IMR-90 (cell line): ENCODE results near the gene FADS6. TPM values are rescaled to one million over a fixed set of nuclear protein-coding genes. Genes with fewer than 3 reads are reported as not detected.

Source experiments
- ATAC-seq: fragments of 200-7000 bp; cut with Tn5 transposase; 2 replicates; pipeline ENCODE4 v1.9.1; 2020; ENCODE audit warnings: low read depth, mild to moderate bottlenecking, moderate library complexity
- BruUV-seq: library from RNA; stranded (reverse); fragments of 400-500 nt; replicated peaks from 2 replicates; lab custom pipeline; 2021; lab: Mats Ljungman, UMichigan
- CTCF ChIA-PET: fragments of 300-600 bp; formaldehyde crosslinking; extraction: SDS; loops from one replicate; lab custom pipeline; 2021; ENCODE audit warnings: antibody characterized with exemption; lab: Yijun Ruan, JAX
- POLR2A ChIA-PET: fragments of 300-600 bp; sonication (Branson Sonifier 250); formaldehyde crosslinking; loops from one replicate; lab custom pipeline; 2022; ENCODE audit warnings: antibody characterized with exemption; ENCODE audit not compliant: unreplicated experiment; lab: Charles Lee
- DNase-seq: peaks from one replicate; pipeline ENCODE4 v3.0.0; 2013
- H2AFZ ChIP-seq: replicated peaks from 2 replicates; pipeline ENCODE3; 2013; ENCODE audit warnings: low read length, mild to moderate bottlenecking; ENCODE audit not compliant: poor library complexity
- H2AK5ac ChIP-seq: 2 replicates; pipeline ENCODE4 v1.6.1; 2013; ENCODE audit warnings: low read depth, low read length, inconsistent platforms
- H2AK9ac ChIP-seq: replicated peaks from 2 replicates; pipeline ENCODE3; 2013; ENCODE audit warnings: mild to moderate bottlenecking, low read depth, low read length, moderate library complexity; ENCODE audit not compliant: poor library complexity
- H2BK120ac ChIP-seq: 2 replicates; pipeline ENCODE4 v1.6.1; 2013; ENCODE audit warnings: low read depth, low read length, inconsistent platforms
- H2BK15ac ChIP-seq: 3 replicates; pipeline ENCODE4 v1.6.1; 2013; ENCODE audit warnings: low read depth, low read length, inconsistent platforms
- H2BK20ac ChIP-seq: 2 replicates; pipeline ENCODE4 v1.6.1; 2013; ENCODE audit warnings: low read depth, mild to moderate bottlenecking, inconsistent platforms, low read length, moderate library complexity
- H2BK5ac ChIP-seq: 2 replicates; pipeline ENCODE4 v1.6.1; 2013; ENCODE audit warnings: mild to moderate bottlenecking, low read depth, low read length, inconsistent platforms; ENCODE audit not compliant: poor library complexity, severe bottlenecking
- H3K14ac ChIP-seq: replicated peaks from 2 replicates; pipeline ENCODE4 v1.6.1; 2013; ENCODE audit warnings: low read depth, low read length, inconsistent platforms
- H3K18ac ChIP-seq: 2 replicates; pipeline ENCODE4 v1.6.1; 2013; ENCODE audit warnings: low read depth, low read length, control low read depth
- H3K23ac ChIP-seq: 2 replicates; pipeline ENCODE4 v1.6.1; 2013; ENCODE audit warnings: low read depth, low read length, inconsistent platforms
- H3K27ac ChIP-seq: 2 replicates; pipeline ENCODE4 v1.5.1; 2013; ENCODE audit warnings: mild to moderate bottlenecking, control low read depth, low read length; ENCODE audit not compliant: insufficient read depth
- H3K27me3 ChIP-seq: 2 replicates; pipeline ENCODE4 v1.6.1; 2013; ENCODE audit warnings: low read length; ENCODE audit not compliant: control insufficient read depth, insufficient read depth
- H3K36me3 ChIP-seq: 2 replicates; pipeline ENCODE4 v1.6.1; 2013; ENCODE audit warnings: low read length, mixed read lengths; ENCODE audit not compliant: control insufficient read depth, insufficient read depth
- H3K4ac ChIP-seq: 2 replicates; pipeline ENCODE4 v1.6.1; 2013; ENCODE audit warnings: low read depth, low read length, inconsistent platforms
- H3K4me1 ChIP-seq: 2 replicates; pipeline ENCODE4 v1.6.1; 2013; ENCODE audit warnings: low read length, mixed read lengths; ENCODE audit not compliant: control insufficient read depth, insufficient read depth
- H3K4me2 ChIP-seq: 2 replicates; pipeline ENCODE4 v1.6.1; 2013; ENCODE audit warnings: low read depth, mild to moderate bottlenecking, control low read depth, low read length, moderate library complexity
- H3K4me3 ChIP-seq: 2 replicates; pipeline ENCODE4 v1.5.1; 2013; ENCODE audit warnings: low read depth, mild to moderate bottlenecking, control low read depth, low read length, moderate library complexity; ENCODE audit not compliant: insufficient read depth
- H3K56ac ChIP-seq: 2 replicates; pipeline ENCODE4 v1.6.1; 2013; ENCODE audit warnings: low read length, inconsistent platforms; ENCODE audit not compliant: insufficient read depth; ENCODE audit errors: extremely low read depth
- H3K79me1 ChIP-seq, 2 experiments: 2 replicates each; pipeline ENCODE4 v1.6.1; 2013; ENCODE audit warnings: low read length in 2 of 2, inconsistent platforms in 1 of 2, low read depth in 1 of 2
- H3K9ac ChIP-seq: 2 replicates; pipeline ENCODE4 v1.6.1; 2013; ENCODE audit warnings: low read depth, low read length, control low read depth
- H3K9me1 ChIP-seq: 2 replicates; pipeline ENCODE4 v1.6.1; 2013; ENCODE audit warnings: low read length, inconsistent platforms; ENCODE audit not compliant: insufficient read depth
- H3K9me3 ChIP-seq: 2 replicates; pipeline ENCODE4 v1.6.1; 2013; ENCODE audit warnings: low read length; ENCODE audit not compliant: control insufficient read depth, insufficient read depth
- H4K20me1 ChIP-seq: 2 replicates; pipeline ENCODE4 v1.6.1; 2013; ENCODE audit warnings: low read length, inconsistent platforms; ENCODE audit not compliant: insufficient read depth
- H4K5ac ChIP-seq: 2 replicates; pipeline ENCODE4 v1.6.1; 2013; ENCODE audit warnings: mild to moderate bottlenecking, low read depth, low read length, control low read depth
- H4K8ac ChIP-seq, 2 experiments: 2 replicates each; pipeline ENCODE4 v1.6.1; 2013; ENCODE audit warnings: low read depth in 2 of 2, low read length in 2 of 2, control low read depth in 1 of 2, inconsistent platforms in 1 of 2
- H4K91ac ChIP-seq: 2 replicates; pipeline ENCODE4 v1.6.1; 2013; ENCODE audit warnings: low read depth, low read length, inconsistent platforms; ENCODE audit not compliant: insufficient read depth
- CTCF ChIP-seq: conservative IDR thresholded peaks from 2 replicates; pipeline ENCODE4 v1.5.1; 2012; ENCODE audit warnings: mild to moderate bottlenecking, low read depth, low read length, improper control_type of control experiment
- MXI1 ChIP-seq: IDR thresholded peaks from 2 replicates; pipeline ENCODE4 v1.6.1; 2012; ENCODE audit warnings: low read depth, mild to moderate bottlenecking, low read length, moderate library complexity, borderline replicate concordance
- SMC3 ChIP-seq: fragments of 150-350 bp; IDR thresholded peaks from 2 replicates; pipeline ENCODE4 v1.6.1; 2016; ENCODE audit warnings: low read depth, mild to moderate bottlenecking, antibody characterized with exemption, low read length, moderate library complexity
- USF2 ChIP-seq: fragments of 150-350 bp; IDR thresholded peaks from 2 replicates; pipeline ENCODE4 v1.6.1; 2017; ENCODE audit warnings: mild to moderate bottlenecking, antibody characterized with exemption, low read length, low read depth
- WGBS, 2 experiments: methylation state at CpG; one replicate each; pipeline versions ENCODE4 v1.1.5 to v1.1.7; 2013; ENCODE audit warnings: missing lambda C conversion rate in 2 of 2; ENCODE audit not compliant: insufficient read length in 1 of 2; ENCODE audit errors: extremely low coverage in 2 of 2; 5-methylcytosine and 5-hydroxymethylcytosine counted together
- dilution Hi-C: fragments of 300-500 bp; cut with HindIII; formaldehyde crosslinking; loops from one replicate; pipeline ENCODE4 v1.14.3; 2018; ENCODE audit warnings: low sequenced_read_pairs; ENCODE audit not compliant: unreplicated experiment
- in situ Hi-C: fragments of 300-500 bp; cut with MboI; formaldehyde crosslinking; loops from 3 replicates; pipeline ENCODE4 v1.14.3; 2019; ENCODE audit warnings: low sequenced_read_pairs, inconsistent platforms, mixed read lengths
- intact Hi-C: fragments of 100-400 bp; cut with micrococcal nuclease; formaldehyde crosslinking; loops from 2 replicates; pipeline ENCODE4 v1.10.0; 2022
- polyA plus RNA-seq, 3 experiments: library from polyadenylated mRNA; depleted of rRNA; stranded (reverse); fragments of >200 nt; gene quantifications; 2 replicates each; pipeline ENCODE4 v1.2.3, GENCODE V29; 2012; ENCODE audit warnings: low replicate concordance in 1 of 3
- total RNA-seq: library from RNA; depleted of rRNA; stranded (reverse); fragments of >200 nt; gene quantifications from 2 replicates; pipeline ENCODE4 v1.2.3, GENCODE V29; 2012

The FADS6 gene
- total and polyA plus RNA-seq, 2 of the 4 experiments (the other 2 are of a cell fraction) = not detected

GRCh38 chr17:74850310-74850709 is 43.1 kb downstream of the FADS6 start:
- H2AK9ac ChIP-seq = no peak overlapping the region
- H2BK120ac ChIP-seq = no peak overlapping the region
- WGBS, 2 experiments = 71% methylated on average over 10 of the region's 17 CpGs; no CpG with 5 or more reads in 1 of the 2 experiments
- no peak overlapping the region for H2BK15ac ChIP-seq
- no peak overlapping the region for H3K56ac ChIP-seq
- H4K91ac ChIP-seq = no peak overlapping the region
- no peak overlapping the region for H3K4ac ChIP-seq
- CTCF ChIA-PET = no interaction called here
- no peak for ATAC-seq
- no peak overlapping the region for H2AK5ac ChIP-seq
- H2BK5ac ChIP-seq = no peak overlapping the region
- H3K36me3 ChIP-seq = no peaks in the 10 kb centered on the region
- no peak overlapping the region for H3K9ac ChIP-seq
- H3K4me1 ChIP-seq = no peaks in the 10 kb centered on the region
- dilution Hi-C loops (no loop called here), in situ Hi-C loops (loop anchor here (25.0 kb wide), 1 partner anchor 638 kb away; the partner anchor contains the start of genes RPL38 and TTYH2), intact Hi-C loops (no loop called here)
- H4K5ac ChIP-seq = no peak overlapping the region
- TF ChIP-seq USF2 = no peak
- TF ChIP-seq CTCF = no peak
- TF ChIP-seq SMC3 = no peak
- TF ChIP-seq MXI1 = no peak
- H2BK20ac ChIP-seq = no peak overlapping the region
- H3K27ac ChIP-seq = no peak overlapping the region
- POLR2A ChIA-PET = no interaction called here
- H2AFZ ChIP-seq = no peak overlapping the region
- no peaks in the 10 kb centered on the region for H3K9me1 ChIP-seq
- H3K14ac ChIP-seq = no peak overlapping the region
- H3K23ac ChIP-seq = no peak overlapping the region
- no peak overlapping the region for H3K4me2 ChIP-seq
- no peak overlapping the region for H3K18ac ChIP-seq
- no peak overlapping the region for H4K8ac ChIP-seq
- no peaks in the 10 kb centered on the region for H4K20me1 ChIP-seq
- no TSS peak for BruUV-seq
- H3K79me1 ChIP-seq = no peaks in the 10 kb centered on the region
- H3K9me3 ChIP-seq = peaks cover 2% of the 10 kb centered on the region; the same call in 1 of the 2 replicates
- DNase-seq = no peak
- peaks cover 45% of the 10 kb centered on the region for H3K27me3 ChIP-seq
- no peak overlapping the region for H3K4me3 ChIP-seq
